Measurements from ENCODE around the gene SEMA5A. TPM values are rescaled to one million over a fixed set of nuclear protein-coding genes. Genes with fewer than 3 reads are reported as not detected.

Gene SEMA5A
- total RNA-seq, 2 experiments from 2014 or later, result not detected

DNA sequence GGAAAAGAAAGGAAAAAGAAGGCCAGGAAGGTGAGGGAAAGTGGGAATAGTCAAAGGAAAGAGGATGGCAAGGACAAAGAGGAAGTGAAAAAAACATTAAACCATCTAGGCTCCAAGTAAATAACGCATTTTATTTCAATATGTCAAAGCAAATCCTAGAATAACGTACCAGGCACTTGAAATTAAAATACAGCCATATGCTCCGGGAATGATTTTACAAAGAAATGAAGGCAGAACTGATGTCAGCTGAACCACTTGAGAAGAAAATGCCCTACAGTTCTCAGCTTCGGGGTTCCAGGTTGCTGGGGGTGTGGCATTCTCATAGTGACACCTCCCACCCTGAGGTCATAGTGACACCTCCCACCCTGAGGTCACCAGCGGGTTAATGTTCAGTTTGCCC is 281.6 kb downstream of the SEMA5A start:
- peaks cover 3% of the 10 kb centered on the region for H3K9me3 Mint-ChIP-seq
- no peaks in the 10 kb centered on the region for H3K36me3 Mint-ChIP-seq (ENCODE audit: low read depth)
- CTCF ChIA-PET, result no interaction called here
- no peak overlapping the region for H3K27ac Mint-ChIP-seq
- H3K27me3 Mint-ChIP-seq (ENCODE audit: low read depth), result no peaks in the 10 kb centered on the region
- no peak for DNase-seq
- intact Hi-C loops (cut with micrococcal nuclease), result no loop called here
- no peak overlapping the region for H3K4me3 Mint-ChIP-seq
- no peaks in the 10 kb centered on the region for H3K4me1 Mint-ChIP-seq (ENCODE audit: low read depth)

DNA sequence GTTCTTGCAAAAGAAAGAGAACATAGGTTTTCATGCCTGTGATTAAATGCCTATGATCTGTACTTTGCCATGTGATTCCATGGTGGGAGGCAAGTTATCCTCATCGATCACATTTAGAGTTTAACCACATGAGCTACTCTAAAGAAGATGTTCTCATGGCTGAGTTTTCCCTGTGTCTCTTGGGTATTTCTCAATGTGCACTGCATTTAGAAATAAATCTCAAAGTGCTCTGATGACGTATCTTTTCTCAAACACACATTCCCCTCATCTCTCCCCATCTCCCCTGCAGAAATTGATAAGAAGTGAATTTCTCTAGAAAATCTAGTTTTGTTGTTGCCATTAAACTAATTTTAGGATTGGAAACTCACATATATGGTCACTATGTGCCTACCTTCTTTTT is 282.2 kb downstream of the SEMA5A start:
- Mint-ChIP-seq H3K27me3 (ENCODE audit: low read depth) (no peaks in the 10 kb centered on the region), H3K27ac (no peak overlapping the region), H3K36me3 (ENCODE audit: low read depth) (no peaks in the 10 kb centered on the region), H3K4me1 (ENCODE audit: low read depth) (no peaks in the 10 kb centered on the region), H3K4me3 (no peak overlapping the region), H3K9me3 (peaks cover 3% of the 10 kb centered on the region)
- no peak for DNase-seq
- intact Hi-C loops (cut with micrococcal nuclease), result no loop called here
- CTCF ChIA-PET, result no interaction called here

DNA sequence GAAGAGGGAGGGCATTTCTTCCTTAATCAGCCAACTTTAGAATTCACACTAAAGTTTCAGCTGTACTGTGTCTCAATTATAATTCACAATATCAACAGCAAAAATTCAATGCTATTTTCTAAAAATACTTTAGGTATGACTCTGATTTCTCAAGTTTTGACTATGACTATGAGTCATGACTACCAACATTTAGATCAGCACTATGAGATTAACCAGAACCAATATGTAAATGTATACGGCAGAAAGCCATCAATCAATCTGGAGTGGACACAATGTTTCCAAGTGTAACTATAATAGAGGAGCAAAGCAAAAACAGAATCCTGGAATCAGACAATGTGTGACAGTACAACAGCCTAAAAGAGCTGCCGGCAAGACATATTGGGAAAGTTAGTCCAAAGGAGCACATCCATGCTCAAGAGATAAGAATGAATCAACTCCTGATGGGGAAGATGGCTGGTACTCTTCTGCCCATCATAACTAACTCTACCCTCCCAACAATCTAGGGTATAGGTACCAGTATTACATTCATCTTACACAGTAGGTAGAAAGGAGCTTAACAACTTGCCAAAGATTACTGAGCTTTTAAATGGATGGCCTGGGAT is 294.4 kb downstream of the SEMA5A start:
- Mint-ChIP-seq H3K27me3 (ENCODE audit: low read depth) (no peaks in the 10 kb centered on the region), H3K9me3 (no peaks in the 10 kb centered on the region), H3K4me1 (ENCODE audit: low read depth) (no peaks in the 10 kb centered on the region), H3K36me3 (ENCODE audit: low read depth) (no peaks in the 10 kb centered on the region), H3K4me3 (no peak overlapping the region), H3K27ac (no peak overlapping the region)
- intact Hi-C loops (cut with micrococcal nuclease), result no loop called here
- no peak for DNase-seq
- CTCF ChIA-PET, result no interaction called here

DNA sequence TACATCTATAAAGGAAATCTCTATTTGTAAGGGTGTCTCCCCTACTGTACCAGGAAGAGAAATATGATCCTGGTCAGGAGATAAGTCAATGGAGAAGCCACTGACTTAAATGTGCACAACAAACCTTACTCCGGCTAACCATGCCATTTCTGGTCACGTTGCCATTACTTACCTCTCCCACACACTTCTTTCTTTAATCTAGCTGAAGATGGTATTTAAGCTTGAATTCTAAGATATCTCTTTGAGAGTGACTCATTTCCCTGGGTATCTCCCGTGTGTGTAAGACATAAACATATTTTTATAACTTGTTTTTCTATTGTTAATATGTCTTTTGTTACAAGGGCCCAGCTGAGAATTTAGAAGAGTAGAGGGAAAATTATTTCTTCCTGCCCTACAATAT is 296.6 kb downstream of the SEMA5A start:
- CTCF ChIA-PET, result interaction anchor here (0.5 kb wide), 1 partner anchor 214 kb away, joined by 5 read pairs; no protein-coding TSS in a partner anchor
- Mint-ChIP-seq H3K27ac (no peak overlapping the region), H3K36me3 (ENCODE audit: low read depth) (no peaks in the 10 kb centered on the region), H3K4me3 (no peak overlapping the region), H3K27me3 (ENCODE audit: low read depth) (no peaks in the 10 kb centered on the region), H3K4me1 (ENCODE audit: low read depth) (no peaks in the 10 kb centered on the region), H3K9me3 (no peaks in the 10 kb centered on the region)
- intact Hi-C loops (cut with micrococcal nuclease), result no loop called here
- DNase-seq, result no peak

DNA sequence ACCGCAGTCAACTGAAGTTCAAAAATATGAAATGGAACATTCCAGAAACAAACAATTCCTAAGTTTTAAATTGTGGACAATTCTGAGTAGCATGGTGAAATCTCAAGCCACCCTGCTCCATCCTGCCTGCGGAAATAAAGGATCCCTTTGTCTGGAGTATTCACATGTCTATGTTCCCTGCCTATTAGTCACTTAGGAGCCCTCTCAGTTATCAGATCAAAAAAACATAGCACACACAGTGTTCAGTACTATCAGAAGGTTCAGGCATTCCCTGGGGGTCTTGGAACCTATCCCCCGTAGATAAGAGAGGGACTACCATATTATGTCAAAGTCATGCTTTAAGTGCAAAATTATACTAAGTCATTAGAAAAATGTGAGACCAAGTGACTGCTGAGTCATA is 300.8 kb downstream of the SEMA5A start:
- no peaks in the 10 kb centered on the region for H3K4me1 Mint-ChIP-seq (ENCODE audit: low read depth)
- H3K4me3 Mint-ChIP-seq, result no peak overlapping the region
- CTCF ChIA-PET, result no interaction called here
- no peaks in the 10 kb centered on the region for H3K9me3 Mint-ChIP-seq
- intact Hi-C loops (cut with micrococcal nuclease), result no loop called here
- H3K27ac Mint-ChIP-seq, result no peak overlapping the region
- no peaks in the 10 kb centered on the region for H3K36me3 Mint-ChIP-seq (ENCODE audit: low read depth)
- no peak for DNase-seq
- no peaks in the 10 kb centered on the region for H3K27me3 Mint-ChIP-seq (ENCODE audit: low read depth)

DNA sequence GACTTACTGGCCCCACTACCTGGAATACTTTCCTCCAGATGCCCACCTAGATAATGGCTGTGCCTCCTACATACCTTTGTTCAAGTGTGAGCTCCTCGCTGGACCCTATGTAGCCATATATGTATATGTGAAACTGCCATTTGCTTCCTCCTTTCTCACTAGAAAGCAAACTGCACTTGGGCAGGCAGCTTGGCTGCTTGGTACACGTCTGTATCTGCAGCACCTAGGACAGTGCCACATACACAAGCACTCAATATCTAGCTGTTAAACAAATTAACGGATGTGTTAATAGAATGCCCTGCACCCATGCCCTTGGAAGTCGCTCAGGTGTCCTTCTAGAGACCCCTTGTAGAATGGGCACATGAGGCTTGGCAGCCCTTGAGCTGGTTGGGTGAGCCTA is 301.5 kb downstream of the SEMA5A start:
- no peak for DNase-seq
- Mint-ChIP-seq H3K27me3 (ENCODE audit: low read depth) (no peaks in the 10 kb centered on the region), H3K4me1 (ENCODE audit: low read depth) (no peaks in the 10 kb centered on the region), H3K4me3 (no peak overlapping the region), H3K36me3 (ENCODE audit: low read depth) (no peaks in the 10 kb centered on the region), H3K27ac (no peak overlapping the region), H3K9me3 (no peaks in the 10 kb centered on the region)
- intact Hi-C loops (cut with micrococcal nuclease), result no loop called here
- CTCF ChIA-PET, result no interaction called here

DNA sequence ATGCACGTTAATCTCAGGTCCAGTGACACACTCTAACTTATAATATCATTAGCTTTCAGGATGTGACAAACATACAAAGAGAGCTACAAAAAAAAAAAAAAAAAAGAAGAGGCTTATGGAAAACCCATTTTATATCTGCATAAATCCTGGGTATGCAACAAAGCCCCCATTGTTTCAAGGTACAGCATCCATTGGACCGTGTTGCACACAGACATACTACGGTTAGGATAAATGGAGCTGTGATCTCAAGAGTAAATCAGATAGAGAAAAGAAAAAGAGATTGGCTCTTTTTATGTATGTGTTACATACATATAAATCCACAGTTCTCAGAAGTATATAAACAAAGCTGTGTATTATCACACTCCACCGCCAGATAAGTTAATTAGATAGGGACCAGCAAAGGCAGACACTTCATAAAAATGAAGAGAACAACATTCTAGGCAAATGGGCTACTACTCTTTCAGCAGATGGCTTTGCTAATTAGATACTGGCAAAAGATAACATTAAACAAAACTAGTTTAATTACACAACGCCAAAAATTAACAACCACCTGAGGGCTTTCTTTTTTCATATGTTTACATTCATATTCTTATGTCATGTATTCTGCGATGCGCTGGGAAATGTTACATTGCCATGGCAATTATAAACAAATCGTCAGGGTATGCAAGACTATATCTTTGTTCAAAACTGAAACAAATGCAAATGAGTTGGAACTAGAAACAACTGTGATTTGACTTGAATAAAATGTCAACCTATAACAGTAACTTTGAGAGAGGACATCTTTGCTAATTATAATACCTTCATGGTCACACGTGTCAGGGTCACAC is 304.2 kb downstream of the SEMA5A start:
- CTCF ChIA-PET, result no interaction called here
- H3K27me3 Mint-ChIP-seq (ENCODE audit: low read depth), result no peaks in the 10 kb centered on the region
- intact Hi-C loops (cut with micrococcal nuclease), result no loop called here

DNA sequence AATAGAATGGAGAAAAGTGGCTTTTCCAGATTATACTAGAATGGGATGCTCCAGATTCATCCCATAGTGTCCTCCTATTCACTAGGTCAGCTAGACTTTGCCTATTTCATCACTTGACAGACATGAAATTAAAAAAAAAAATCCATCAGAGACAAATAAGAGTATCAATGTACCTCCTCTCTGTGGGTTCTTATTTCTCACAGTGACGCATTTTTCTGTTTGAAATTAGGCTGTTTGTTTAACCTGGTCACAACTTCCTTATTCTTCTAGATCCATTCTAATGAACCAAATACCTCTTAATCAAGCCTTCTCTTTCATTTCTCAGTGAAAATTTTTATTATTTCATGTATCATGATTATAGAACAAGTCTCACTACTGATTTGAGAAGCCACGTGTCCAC is 305.4 kb downstream of the SEMA5A start:
- Mint-ChIP-seq H3K27ac (no peak overlapping the region), H3K4me3 (no peak overlapping the region), H3K4me1 (ENCODE audit: low read depth) (no peaks in the 10 kb centered on the region), H3K36me3 (ENCODE audit: low read depth) (no peaks in the 10 kb centered on the region), H3K9me3 (no peaks in the 10 kb centered on the region), H3K27me3 (ENCODE audit: low read depth) (no peaks in the 10 kb centered on the region)
- intact Hi-C loops (cut with micrococcal nuclease), result no loop called here
- no peak for DNase-seq
- CTCF ChIA-PET, result no interaction called here

More for the DNA sequence above, 304.2 kb downstream of the SEMA5A start:
- Mint-ChIP-seq H3K9me3 (no peaks in the 10 kb centered on the region), H3K36me3 (ENCODE audit: low read depth) (no peaks in the 10 kb centered on the region), H3K4me1 (ENCODE audit: low read depth) (no peaks in the 10 kb centered on the region), H3K27ac (no peak overlapping the region), H3K4me3 (no peak overlapping the region)
- no peak for DNase-seq

DNA sequence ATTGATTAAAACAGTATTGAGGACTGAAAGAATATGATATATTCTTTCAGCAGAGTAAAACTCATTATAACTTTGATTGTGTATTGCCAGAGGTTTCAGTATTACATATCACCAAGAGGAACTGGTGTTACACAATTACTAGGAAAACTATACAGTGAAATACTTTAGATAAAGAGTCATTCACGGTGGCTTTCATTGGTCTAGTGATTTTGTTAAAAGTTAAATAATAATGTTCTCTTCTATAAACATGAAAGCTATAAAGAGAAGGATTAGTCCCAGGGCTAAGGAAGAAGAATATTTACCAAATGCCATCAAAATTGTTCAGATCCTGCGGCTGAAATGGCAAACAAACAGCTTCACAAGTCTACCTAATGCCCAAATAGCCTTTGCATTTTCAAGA is 306.2 kb downstream of the SEMA5A start:
- H3K4me3 Mint-ChIP-seq, result no peak overlapping the region
- H3K9me3 Mint-ChIP-seq, result no peaks in the 10 kb centered on the region
- H3K4me1 Mint-ChIP-seq (ENCODE audit: low read depth), result no peaks in the 10 kb centered on the region
- H3K36me3 Mint-ChIP-seq (ENCODE audit: low read depth), result no peaks in the 10 kb centered on the region
- no peaks in the 10 kb centered on the region for H3K27me3 Mint-ChIP-seq (ENCODE audit: low read depth)
- intact Hi-C loops (cut with micrococcal nuclease), result no loop called here
- CTCF ChIA-PET, result no interaction called here
- DNase-seq, result no peak
- H3K27ac Mint-ChIP-seq, result no peak overlapping the region

DNA sequence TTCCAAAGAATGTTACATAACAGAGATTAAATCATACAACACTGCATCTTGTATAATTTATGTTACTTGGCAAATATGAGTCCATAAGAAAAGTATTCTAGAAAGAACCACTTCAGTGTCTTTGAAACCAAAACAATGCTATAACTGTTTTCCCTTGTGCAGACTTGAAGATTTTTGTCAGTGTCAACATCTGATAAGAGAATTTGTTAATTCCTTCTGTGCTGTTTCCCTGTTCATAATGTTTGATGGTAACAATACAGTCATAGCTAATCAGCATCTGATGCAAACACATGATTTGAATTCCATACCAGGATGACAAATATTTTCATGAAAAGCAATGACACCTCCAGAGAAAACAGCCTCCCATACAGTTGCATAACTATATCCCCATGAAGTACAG is 306.8 kb downstream of the SEMA5A start:
- no peaks in the 10 kb centered on the region for H3K4me1 Mint-ChIP-seq (ENCODE audit: low read depth)
- CTCF ChIA-PET, result no interaction called here
- no peak overlapping the region for H3K4me3 Mint-ChIP-seq
- H3K27ac Mint-ChIP-seq, result no peak overlapping the region
- H3K9me3 Mint-ChIP-seq, result no peaks in the 10 kb centered on the region
- intact Hi-C loops (cut with micrococcal nuclease), result no loop called here
- H3K27me3 Mint-ChIP-seq (ENCODE audit: low read depth), result no peaks in the 10 kb centered on the region
- no peak for DNase-seq
- no peaks in the 10 kb centered on the region for H3K36me3 Mint-ChIP-seq (ENCODE audit: low read depth)

DNA sequence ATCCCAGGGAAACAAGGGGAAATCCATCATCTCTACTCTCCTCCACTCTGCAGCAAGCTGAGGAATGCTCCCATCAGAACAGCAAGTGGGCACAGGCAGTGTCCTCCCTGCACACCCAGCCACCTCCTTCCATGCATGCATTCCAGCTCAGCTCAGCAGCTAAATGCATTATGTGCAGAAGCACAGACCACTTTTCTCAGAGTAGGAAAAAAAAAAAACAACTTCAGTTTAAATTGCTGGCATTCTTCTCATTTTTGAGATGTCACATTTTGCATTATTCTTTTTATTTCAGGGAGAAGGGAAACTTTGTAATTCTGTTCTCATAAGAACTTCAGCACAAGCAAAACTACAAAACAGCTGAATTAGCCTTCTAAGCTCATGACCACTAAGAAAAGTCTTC is 312.2 kb downstream of the SEMA5A start:
- H3K27me3 Mint-ChIP-seq (ENCODE audit: low read depth), result no peaks in the 10 kb centered on the region
- H3K36me3 Mint-ChIP-seq (ENCODE audit: low read depth), result peaks cover 2% of the 10 kb centered on the region
- no peaks in the 10 kb centered on the region for H3K4me1 Mint-ChIP-seq (ENCODE audit: low read depth)
- CTCF ChIA-PET, result no interaction called here
- no peak overlapping the region for H3K4me3 Mint-ChIP-seq
- peaks cover 1% of the 10 kb centered on the region for H3K9me3 Mint-ChIP-seq
- H3K27ac Mint-ChIP-seq, result no peak overlapping the region
- no peak for DNase-seq
- intact Hi-C loops (cut with micrococcal nuclease), result no loop called here

DNA sequence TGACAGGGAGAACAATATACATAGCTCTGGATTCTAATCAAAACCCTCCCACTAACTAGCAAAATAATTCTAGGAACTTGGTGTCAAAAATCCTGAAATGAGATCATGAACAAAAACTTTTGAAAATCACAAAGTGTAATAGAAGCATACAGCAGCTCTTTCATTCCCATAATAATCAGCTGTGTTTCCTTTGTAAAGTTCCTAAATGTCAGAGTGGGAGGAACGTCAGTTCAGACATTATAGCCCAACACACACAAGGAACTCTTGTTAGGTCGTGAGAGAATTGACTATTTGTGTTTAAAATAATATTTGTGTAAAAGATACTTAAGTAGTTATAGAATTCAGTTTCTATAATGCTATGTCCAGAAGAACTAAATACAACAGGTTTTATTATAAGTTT is 312.8 kb downstream of the SEMA5A start:
- intact Hi-C loops (cut with micrococcal nuclease), result no loop called here
- CTCF ChIA-PET, result no interaction called here
- Mint-ChIP-seq H3K4me3 (no peak overlapping the region), H3K27ac (no peak overlapping the region), H3K9me3 (peaks cover 1% of the 10 kb centered on the region), H3K27me3 (ENCODE audit: low read depth) (no peaks in the 10 kb centered on the region), H3K36me3 (ENCODE audit: low read depth) (peaks cover 2% of the 10 kb centered on the region), H3K4me1 (ENCODE audit: low read depth) (no peaks in the 10 kb centered on the region)
- no peak for DNase-seq

DNA sequence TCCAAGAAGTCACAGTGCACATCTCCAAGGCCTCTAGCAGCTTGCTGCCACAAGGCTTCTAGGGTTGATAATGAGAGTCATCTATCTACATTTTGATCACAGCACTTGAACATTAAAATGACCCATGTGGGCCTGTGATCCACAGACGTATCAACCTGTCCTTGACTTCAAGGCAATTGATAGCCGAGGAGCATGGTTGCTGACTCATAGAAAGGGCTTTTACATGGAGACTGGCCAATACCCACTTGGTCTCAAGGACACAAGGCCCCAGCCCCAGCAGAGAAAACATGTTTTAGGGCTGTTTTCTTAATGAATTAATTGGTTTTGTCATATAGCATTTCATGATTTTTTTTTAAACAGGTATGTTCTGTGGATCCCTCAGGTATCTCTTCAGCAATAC is 314.0 kb downstream of the SEMA5A start:
- H3K4me3 Mint-ChIP-seq, result no peak overlapping the region
- peaks cover 2% of the 10 kb centered on the region for H3K36me3 Mint-ChIP-seq (ENCODE audit: low read depth)
- H3K27me3 Mint-ChIP-seq (ENCODE audit: low read depth), result no peaks in the 10 kb centered on the region
- no peaks in the 10 kb centered on the region for H3K4me1 Mint-ChIP-seq (ENCODE audit: low read depth)
- peaks cover 1% of the 10 kb centered on the region for H3K9me3 Mint-ChIP-seq
- DNase-seq, result no peak
- H3K27ac Mint-ChIP-seq, result no peak overlapping the region
- CTCF ChIA-PET, result interaction anchor here (0.8 kb wide), 1 partner anchor 653 kb away, joined by 3 read pairs; no protein-coding TSS in a partner anchor
- intact Hi-C loops (cut with micrococcal nuclease), result no loop called here
